Measurements from ENCODE around the gene DHTKD1. TPM values are rescaled to one million over a fixed set of nuclear protein-coding genes. Genes with fewer than 3 reads are reported as not detected.

Gene DHTKD1
- total and polyA plus RNA-seq, 2 experiments from 2014 or later, result 20.2 to 63.9 TPM

- H3K27ac Mint-ChIP-seq, result no peak overlapping the region
- TF ChIP-seq, protein P1, sequence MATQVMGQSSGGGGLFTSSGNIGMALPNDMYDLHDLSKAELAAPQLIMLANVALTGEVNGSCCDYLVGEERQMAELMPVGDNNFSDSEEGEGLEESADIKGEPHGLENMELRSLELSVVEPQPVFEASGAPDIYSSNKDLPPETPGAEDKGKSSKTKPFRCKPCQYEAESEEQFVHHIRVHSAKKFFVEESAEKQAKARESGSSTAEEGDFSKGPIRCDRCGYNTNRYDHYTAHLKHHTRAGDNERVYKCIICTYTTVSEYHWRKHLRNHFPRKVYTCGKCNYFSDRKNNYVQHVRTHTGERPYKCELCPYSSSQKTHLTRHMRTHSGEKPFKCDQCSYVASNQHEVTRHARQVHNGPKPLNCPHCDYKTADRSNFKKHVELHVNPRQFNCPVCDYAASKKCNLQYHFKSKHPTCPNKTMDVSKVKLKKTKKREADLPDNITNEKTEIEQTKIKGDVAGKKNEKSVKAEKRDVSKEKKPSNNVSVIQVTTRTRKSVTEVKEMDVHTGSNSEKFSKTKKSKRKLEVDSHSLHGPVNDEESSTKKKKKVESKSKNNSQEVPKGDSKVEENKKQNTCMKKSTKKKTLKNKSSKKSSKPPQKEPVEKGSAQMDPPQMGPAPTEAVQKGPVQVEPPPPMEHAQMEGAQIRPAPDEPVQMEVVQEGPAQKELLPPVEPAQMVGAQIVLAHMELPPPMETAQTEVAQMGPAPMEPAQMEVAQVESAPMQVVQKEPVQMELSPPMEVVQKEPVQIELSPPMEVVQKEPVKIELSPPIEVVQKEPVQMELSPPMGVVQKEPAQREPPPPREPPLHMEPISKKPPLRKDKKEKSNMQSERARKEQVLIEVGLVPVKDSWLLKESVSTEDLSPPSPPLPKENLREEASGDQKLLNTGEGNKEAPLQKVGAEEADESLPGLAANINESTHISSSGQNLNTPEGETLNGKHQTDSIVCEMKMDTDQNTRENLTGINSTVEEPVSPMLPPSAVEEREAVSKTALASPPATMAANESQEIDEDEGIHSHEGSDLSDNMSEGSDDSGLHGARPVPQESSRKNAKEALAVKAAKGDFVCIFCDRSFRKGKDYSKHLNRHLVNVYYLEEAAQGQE (IDR thresholded peaks at IDR 0.05; ENCODE audit: unreplicated experiment), result no peak
- peaks cover 3% of the 10 kb centered on the region for H3K27me3 Mint-ChIP-seq (ENCODE audit: insufficient read depth, low read depth, poor library complexity)
- no peaks in the 10 kb centered on the region for H4K20me1 ChIP-seq (replicated peaks; ENCODE audit: insufficient read depth)
- no peaks in the 10 kb centered on the region for H3F3A ChIP-seq (replicated peaks; ENCODE audit: low read depth)
- H3K79me2 ChIP-seq (replicated peaks; ENCODE audit: insufficient read depth), result no peaks in the 10 kb centered on the region
- H2AFZ ChIP-seq, result peak overlapping the region; percentile 54; the same call in 1 of the 2 replicates
- H3K27me3 ChIP-seq (ENCODE audit: insufficient read depth), result no peaks in the 10 kb centered on the region
- H3K4me2 ChIP-seq, result no peak overlapping the region
- H3K4me1 ChIP-seq (ENCODE audit: insufficient read depth), result no peaks in the 10 kb centered on the region; the same call in 1 of the 2 replicates
- H3K4me3 ChIP-seq, result no peak overlapping the region
- no peak overlapping the region for H3K4me3 Mint-ChIP-seq
- H3K36me3 Mint-ChIP-seq (ENCODE audit: low read depth), result no peaks in the 10 kb centered on the region; the same call in 2 of the 3 replicates
- no peak for DNase-seq (ENCODE audit: low spot score)
- peaks cover 8% of the 10 kb centered on the region; the same call in 2 of the 3 replicates for H3K4me1 Mint-ChIP-seq
- no peaks in the 10 kb centered on the region for H3K36me3 ChIP-seq (ENCODE audit: insufficient read depth)
- H3K9me3 Mint-ChIP-seq, result no peaks in the 10 kb centered on the region
- no peak for ATAC-seq
- no peak overlapping the region for H3K27ac ChIP-seq (ENCODE audit: low read depth)
- H3K9me2 ChIP-seq (ENCODE audit: insufficient read depth), result no peaks in the 10 kb centered on the region
Measured at GRCh38 chr10:12062754-12063482, 5.8 kb upstream of the DHTKD1 start.

GRCh38 chr10:12063483-12063818 lies 5.3 kb upstream of the DHTKD1 start:
- H3K4me1 ChIP-seq (ENCODE audit: insufficient read depth), result no peaks in the 10 kb centered on the region; the same call in 1 of the 2 replicates
- peaks cover 8% of the 10 kb centered on the region for H3K27me3 Mint-ChIP-seq (ENCODE audit: insufficient read depth, low read depth, poor library complexity)
- H3K36me3 Mint-ChIP-seq (ENCODE audit: low read depth), result no peaks in the 10 kb centered on the region; the same call in 2 of the 3 replicates
- H3K4me3 Mint-ChIP-seq, result no peak overlapping the region
- DNase-seq (ENCODE audit: low spot score) (no peak), ATAC-seq (no peak)
- H3K27ac ChIP-seq (ENCODE audit: low read depth), result no peak overlapping the region
- no peaks in the 10 kb centered on the region for H3K9me3 Mint-ChIP-seq
- H3F3A ChIP-seq (replicated peaks; ENCODE audit: low read depth), result no peaks in the 10 kb centered on the region
- no peaks in the 10 kb centered on the region for H3K79me2 ChIP-seq (replicated peaks; ENCODE audit: insufficient read depth)
- H2AFZ ChIP-seq, result 0 out of 2 replicates have a peak overlapping the region, but pooled peaks have one; percentile 54
- TF ChIP-seq ZNF462 (CRISPR knock-in tag; IDR thresholded peaks at IDR 0.05) (no peak), ETS1 (IDR thresholded peaks at IDR 0.05) (no peak), ZNF331 (CRISPR knock-in tag; IDR thresholded peaks at IDR 0.05; ENCODE audit: low read depth) (no peak)
- no peaks in the 10 kb centered on the region for H3K9me2 ChIP-seq (ENCODE audit: insufficient read depth)
- no peaks in the 10 kb centered on the region for H3K36me3 ChIP-seq (ENCODE audit: insufficient read depth)
- no peak overlapping the region for H3K4me2 ChIP-seq
- H3K27ac Mint-ChIP-seq, result no peak overlapping the region
- no peak overlapping the region for H3K4me3 ChIP-seq
- no peaks in the 10 kb centered on the region for H3K27me3 ChIP-seq (ENCODE audit: insufficient read depth)
- H3K4me1 Mint-ChIP-seq, result peaks cover 11% of the 10 kb centered on the region; the same call in 2 of the 3 replicates
- H4K20me1 ChIP-seq (replicated peaks; ENCODE audit: insufficient read depth), result no peaks in the 10 kb centered on the region

Measured in GM23338 (cell line).